Smooth muscle cell of the brain vasculature (primary cell): ENCODE measurements around the gene ASCC1.
"Not testable (repeated sequence)": the region's sequence is repeated elsewhere in the genome, so short reads cannot be mapped to it uniquely, and the experiment has no call there.

Experiments used
- DNase-seq: peaks from one replicate; pipeline ENCODE4 v3.0.0-alpha.2; 2012; ENCODE audit warnings: low read depth, low spot score

Gene ASCC1

GRCh38 chr10:72170733-72171132, 45.3 kb downstream of the ASCC1 start:
- no peak for DNase-seq

- DNase-seq, result no peak
Observed at GRCh38 chr10:72170263-72170662, 45.8 kb downstream of the ASCC1 start.

GRCh38 chr10:72167118-72167517, 49.0 kb downstream of the ASCC1 start:
- no peak for DNase-seq

GRCh38 chr10:72164617-72165016, 51.5 kb downstream of the ASCC1 start:
- DNase-seq, result no peak

- no peak for DNase-seq
Observed at GRCh38 chr10:72162978-72163377, 53.1 kb downstream of the ASCC1 start.

- DNase-seq, result no peak
Observed at GRCh38 chr10:72158176-72158575, 57.9 kb downstream of the ASCC1 start.

- DNase-seq, result no peak
Observed at GRCh38 chr10:72156223-72156622, 59.9 kb downstream of the ASCC1 start.

- DNase-seq, result no peak
Observed at GRCh38 chr10:72152286-72152685, 63.8 kb downstream of the ASCC1 start.

- not testable (repeated sequence) for DNase-seq
Observed at GRCh38 chr10:72150746-72151478, 65.2 kb downstream of the ASCC1 start.

GRCh38 chr10:72147324-72147584, 68.8 kb downstream of the ASCC1 start:
- not testable (repeated sequence) for DNase-seq

- no peak for DNase-seq
Observed at GRCh38 chr10:72146559-72147323, 69.3 kb downstream of the ASCC1 start.

- no peak for DNase-seq
Observed at GRCh38 chr10:72146071-72146470, 70.0 kb downstream of the ASCC1 start.

GRCh38 chr10:72145657-72146056, 70.4 kb downstream of the ASCC1 start:
- DNase-seq, result no peak

GRCh38 chr10:72140850-72141249, 75.2 kb downstream of the ASCC1 start:
- DNase-seq, result no peak

- no peak for DNase-seq
Observed at GRCh38 chr10:72140174-72140573, 75.9 kb downstream of the ASCC1 start.

- no peak for DNase-seq
Observed at GRCh38 chr10:72137583-72137982, 78.5 kb downstream of the ASCC1 start.

GRCh38 chr10:72136225-72136624, 79.9 kb downstream of the ASCC1 start:
- DNase-seq, result not testable (repeated sequence)

- no peak for DNase-seq
Observed at GRCh38 chr10:72134785-72135767, 81.0 kb downstream of the ASCC1 start.

GRCh38 chr10:72133517-72133916, 82.6 kb downstream of the ASCC1 start:
- no peak for DNase-seq

GRCh38 chr10:72132854-72133253, 83.2 kb downstream of the ASCC1 start:
- no peak for DNase-seq

GRCh38 chr10:72127571-72127970, 88.5 kb downstream of the ASCC1 start:
- DNase-seq, result no peak

- no peak for DNase-seq
Observed at GRCh38 chr10:72126872-72127232, 89.2 kb downstream of the ASCC1 start.
